ENCODE measurements around the gene FBLIM1. TPM values are rescaled to one million over a fixed set of nuclear protein-coding genes. Genes with fewer than 3 reads are reported as not detected.

Gene FBLIM1, protein sequence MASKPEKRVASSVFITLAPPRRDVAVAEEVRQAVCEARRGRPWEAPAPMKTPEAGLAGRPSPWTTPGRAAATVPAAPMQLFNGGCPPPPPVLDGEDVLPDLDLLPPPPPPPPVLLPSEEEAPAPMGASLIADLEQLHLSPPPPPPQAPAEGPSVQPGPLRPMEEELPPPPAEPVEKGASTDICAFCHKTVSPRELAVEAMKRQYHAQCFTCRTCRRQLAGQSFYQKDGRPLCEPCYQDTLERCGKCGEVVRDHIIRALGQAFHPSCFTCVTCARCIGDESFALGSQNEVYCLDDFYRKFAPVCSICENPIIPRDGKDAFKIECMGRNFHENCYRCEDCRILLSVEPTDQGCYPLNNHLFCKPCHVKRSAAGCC
- 117 and 156 TPM in 2 replicates for total RNA-seq (2014; rRNA removed; shearing (Covaris generic))

DNA sequence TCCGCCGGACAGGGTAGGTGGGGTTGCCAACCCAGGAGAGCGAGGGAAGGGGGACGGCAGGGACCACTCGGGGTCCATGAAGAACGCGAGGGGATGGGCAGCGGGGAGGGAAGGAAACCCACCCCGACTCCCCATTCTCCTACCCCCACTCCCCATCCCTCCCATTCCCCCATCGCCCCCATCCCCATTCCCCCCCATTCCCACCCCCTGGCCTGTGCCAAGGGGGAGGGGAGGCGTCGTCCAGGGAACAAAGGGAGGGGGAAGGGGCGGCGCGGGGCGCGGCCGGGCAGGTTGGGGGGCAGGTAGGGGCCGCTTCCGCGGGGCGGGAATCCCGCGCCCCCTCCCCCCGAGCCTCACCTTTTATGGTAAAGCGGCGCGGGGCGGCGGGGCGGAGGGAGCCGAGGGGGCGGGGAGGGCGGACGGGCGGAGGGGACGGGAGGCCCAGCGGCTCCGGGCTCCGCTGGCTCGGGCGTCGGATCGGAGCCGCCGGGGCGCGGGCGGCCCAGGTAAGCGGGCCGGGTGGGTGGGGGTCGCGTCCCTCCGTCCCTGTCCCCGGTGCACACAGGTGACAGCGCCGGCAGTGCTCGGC is at the start of gene FBLIM1:
FBLIM1 (plus strand) TSS at position 453 of the 589 bp plus-strand sequence. CDS start 6,189 bp downstream, outside the sequence.
- peak; percentile 36 for DNase-seq (ENCODE audit: low read depth)

DNA sequence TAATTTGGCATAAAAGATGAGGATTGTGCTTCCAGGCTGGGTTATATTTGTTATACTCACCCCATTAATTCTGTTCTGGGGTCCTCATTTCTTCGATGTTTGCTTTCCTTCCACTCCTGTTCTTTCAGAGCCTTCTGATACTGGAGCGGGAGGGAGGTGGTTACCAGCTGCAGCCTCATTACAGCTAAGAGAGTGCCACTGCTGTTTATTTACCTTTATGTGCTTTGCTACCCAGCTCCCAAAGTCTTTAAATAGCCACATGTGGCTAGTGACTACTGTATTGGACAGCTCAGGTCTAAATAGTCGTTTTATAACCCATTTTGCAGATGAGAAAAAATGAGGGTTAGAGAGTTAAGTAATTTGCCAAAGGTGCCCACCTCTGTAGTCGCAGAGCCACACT is 49.4 kb upstream of the FBLIM1 start:
- no peak for DNase-seq (ENCODE audit: low read depth)

DNA sequence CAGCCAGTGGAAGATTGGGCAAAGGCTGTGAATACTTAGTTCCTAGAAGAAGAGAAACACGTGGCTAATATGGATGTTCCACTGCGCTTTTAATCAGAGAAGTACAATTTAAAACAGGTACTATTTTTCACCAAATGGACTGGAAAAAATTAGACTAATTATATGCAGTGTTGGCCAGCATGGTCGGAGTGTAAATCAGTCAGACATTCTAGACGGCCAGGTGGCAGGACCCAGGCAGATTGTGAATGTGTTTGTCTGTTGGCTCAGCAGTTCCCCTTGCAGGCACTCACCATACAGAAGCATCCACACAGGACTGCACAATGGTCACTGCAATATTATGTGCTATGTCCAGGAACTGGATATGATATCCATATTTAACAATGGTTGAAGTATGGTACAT is 46.4 kb upstream of the FBLIM1 start:
- DNase-seq (ENCODE audit: low read depth), result no peak

DNA sequence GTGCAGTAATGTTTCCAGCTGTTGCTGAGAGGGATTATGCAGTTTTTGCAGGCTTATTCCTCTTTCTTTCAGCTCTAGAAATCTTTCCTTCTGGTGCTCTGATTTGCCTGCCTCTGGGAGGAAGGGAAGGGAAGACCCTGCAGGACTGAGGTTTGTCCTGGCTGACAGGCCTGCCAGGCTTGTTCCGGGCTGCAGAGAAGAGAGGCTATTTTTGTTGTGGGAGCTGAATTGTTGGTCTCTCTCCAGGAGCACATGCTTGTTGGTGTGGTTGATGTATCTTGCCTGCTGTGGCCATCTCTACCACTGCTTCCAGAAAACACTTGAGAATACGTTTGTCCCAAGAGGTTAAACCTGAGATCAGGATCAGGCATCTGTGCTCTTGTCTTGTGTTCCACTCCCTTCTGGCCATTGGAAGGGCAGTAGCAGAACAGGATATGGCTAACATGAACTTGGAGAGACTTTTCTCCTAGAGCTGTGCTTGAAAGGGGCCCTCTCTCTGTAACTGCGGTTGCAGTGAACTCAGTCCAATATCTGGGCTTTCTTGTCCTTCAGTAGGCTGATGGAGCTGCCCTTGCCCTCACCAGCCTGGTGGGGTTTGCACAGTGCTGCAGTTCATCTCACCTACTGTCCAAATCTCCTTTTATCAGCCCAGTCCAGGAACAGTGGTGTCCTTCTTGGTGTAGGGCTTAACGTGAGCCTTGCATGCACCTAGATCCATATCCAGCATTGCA is 44.0 kb upstream of the FBLIM1 start:
- no peak for DNase-seq (ENCODE audit: low read depth)

DNA sequence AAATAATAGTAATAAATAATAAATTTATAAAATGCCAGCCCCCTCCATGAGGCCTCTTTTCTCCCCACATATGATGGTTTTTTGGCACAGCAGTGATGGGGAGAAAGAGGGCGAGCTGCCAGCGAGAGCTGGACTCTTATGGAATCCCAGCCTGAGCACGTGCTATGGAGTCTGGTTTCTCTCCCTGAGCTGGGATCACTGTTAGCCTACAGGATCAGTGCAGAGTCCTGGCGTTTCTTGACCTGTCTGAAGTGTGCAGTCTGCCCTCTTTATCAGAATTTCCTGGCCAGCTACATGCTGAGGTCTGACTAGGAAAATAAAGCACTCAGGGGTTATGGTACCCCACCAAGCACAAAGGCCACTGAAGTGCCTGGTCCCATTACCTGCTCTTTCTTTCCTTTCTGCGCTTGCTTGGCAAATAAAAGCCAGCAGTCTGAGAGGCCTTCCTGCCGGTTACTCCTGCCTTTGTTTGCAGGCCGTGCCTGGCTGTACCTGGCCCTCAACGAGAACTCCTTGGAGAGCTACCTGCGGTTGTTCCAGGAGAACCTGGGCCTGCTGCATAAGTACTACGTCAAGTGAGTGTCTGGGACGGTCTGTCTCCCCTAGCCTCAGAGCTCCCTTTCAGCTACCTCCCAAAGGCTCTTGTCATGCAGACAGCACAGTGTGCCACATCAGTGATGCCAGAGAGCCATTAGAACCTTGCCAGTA is 41.0 kb upstream of the FBLIM1 start:
- no peak for DNase-seq (ENCODE audit: low read depth)

DNA sequence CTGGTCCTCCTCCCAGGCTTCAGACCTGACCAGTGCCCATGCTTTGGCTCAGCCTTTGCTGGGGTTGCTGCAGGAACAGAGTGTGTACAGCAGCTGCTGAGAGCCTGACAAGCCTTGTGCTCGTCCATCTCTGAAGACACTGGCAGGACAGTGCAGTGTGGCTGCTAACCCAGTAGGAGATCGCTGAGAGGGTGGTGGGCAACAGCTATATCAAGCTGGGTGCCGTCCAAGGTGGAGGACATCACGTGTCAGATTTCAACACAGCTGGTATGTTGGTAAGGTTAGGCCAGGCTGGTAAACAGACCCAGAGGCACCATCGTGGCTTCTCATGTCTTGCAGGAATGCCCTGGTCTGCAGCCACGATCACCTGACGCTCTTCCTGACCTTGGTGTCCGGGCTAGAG is 40.4 kb upstream of the FBLIM1 start:
- DNase-seq (ENCODE audit: low read depth), result no peak

DNA sequence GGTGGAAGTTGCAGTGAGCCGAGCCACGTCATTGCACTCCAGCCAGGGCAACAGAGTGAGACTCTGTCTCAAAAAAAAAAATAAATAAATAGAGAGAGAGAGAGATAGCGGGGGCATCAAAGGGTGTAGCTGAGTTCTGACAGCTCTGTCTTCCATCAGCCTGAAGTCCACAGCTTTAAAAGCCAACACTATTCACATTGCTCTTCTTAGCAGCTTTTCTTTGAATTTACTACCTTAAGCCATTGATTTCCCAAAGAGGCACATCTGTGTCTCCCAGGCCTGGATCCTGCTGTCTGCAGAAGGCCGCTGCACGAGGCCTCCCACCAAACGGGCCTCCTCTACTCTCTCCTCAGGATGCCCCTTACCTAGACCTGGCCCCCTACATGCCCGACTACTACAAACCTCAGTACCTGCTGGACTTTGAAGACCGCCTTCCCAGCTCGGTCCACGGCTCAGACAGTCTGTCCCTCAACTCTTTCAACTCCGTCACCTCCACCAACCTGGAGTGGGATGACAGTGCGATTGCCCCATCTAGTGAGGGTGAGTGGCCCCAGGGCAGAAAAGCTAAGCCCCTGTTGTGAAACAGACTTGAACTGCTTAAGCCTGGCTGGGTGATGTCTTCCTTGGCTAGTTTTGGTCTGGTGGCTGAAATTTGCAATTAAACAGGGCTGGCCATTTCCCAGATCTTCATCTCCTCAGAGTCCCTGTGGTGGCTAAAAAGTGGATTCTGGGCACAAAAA is 39.0 kb upstream of the FBLIM1 start:
- DNase-seq (ENCODE audit: low read depth), result no peak

DNA sequence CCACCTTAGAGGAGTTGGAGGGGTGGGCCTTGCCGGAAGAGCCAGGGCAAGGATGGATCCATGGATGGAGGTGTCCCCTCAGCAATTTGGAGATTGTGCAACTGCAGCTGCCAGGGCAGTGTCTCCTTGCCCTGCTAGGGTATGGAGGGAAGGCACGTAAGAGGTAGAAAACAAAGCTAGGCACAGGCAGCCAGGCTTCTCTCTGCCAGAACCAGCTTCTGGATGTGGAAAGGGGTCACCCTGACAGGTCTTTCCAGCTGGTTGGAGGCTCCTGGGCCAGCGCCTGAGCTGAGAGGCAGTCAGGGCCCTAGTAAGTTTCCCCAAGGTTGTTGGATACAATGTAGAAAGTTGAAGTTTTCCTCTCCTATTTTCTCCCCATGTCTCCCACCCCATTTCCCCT is 37.7 kb upstream of the FBLIM1 start:
- DNase-seq (ENCODE audit: low read depth), result no peak

DNA sequence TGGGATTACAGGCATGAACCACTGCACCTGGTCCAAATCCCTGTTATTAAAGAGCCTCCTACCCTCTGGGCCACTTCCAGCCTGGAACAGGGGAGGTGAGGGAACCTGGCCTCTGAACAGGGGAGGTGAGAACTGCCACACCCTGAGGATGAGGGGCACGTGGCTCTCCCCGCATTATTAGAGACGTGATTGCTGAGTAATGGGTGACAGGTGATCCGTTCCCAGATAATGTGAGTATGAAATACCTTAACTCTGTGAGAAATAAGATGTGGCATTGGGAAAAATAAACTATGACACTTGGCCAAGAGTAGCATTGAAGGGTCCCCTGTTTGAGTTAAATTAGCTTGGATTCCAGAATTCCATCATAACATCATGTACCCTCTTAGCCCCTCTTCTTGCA is 36.2 kb upstream of the FBLIM1 start:
- DNase-seq (ENCODE audit: low read depth), result no peak

DNA sequence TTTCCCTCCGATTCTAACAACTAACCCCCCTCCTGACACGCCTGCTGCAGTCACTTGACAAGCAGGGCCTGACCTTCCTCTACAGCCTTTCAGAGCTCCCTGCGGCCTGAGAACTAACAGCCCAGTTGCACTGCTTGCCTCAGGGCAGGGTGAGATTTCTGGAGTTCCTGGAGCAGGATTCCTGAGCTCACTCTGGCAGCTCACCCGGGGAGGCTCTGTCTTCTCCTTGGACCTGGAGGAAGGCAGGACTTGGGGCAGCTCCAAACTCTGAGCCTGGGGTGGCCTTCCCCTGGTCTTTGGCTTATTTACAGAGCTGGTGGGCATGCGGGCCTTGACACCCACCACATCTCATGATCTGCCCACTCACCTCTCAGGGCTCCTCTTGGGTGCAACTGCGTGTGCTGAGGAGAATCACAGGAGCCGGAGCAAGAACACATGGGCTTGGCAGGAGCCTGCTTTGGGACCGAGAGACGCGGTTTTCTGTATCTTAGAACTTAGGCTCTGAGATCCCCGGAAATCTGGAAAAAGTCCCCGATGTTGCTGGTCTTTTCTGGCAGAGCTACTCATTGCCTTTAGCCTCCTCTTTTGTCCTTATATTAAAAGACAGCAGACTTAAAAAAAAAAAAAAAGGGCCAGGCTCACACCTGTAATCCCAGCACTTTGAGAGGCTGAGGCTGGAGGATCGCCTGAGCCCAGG is 35.6 kb upstream of the FBLIM1 start:
- DNase-seq (ENCODE audit: low read depth), result no peak

DNA sequence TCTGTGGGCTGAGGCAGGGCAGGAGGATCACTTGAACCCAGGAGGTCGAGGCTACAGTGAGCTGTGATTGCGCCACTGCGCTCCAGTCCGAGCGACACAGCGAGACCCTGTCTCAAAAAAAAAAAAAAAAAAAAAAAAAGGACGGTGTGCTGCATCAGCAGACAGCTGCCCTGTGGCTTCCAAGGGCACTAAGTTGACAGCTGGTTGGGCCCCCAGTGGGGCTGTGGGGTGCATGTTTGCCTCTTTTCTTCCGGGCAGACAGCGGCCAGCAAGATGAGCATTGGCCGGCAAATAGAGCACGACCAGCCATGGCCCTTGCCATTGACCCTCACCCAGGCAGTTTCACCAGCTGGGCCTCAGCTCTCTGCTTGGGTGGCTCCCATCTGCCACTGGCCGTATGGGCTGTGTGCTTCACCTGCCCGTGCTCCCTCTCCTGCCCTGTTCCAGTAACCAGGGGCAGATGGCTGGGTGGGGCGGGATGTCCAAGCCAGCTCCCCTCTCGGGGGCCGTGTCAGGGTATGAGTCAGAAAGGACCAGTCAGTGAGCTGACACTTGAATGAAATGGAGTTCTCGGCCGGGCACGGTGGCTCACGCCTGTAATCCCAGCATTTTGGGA is 34.9 kb upstream of the FBLIM1 start:
- DNase-seq (ENCODE audit: low read depth), result no peak

DNA sequence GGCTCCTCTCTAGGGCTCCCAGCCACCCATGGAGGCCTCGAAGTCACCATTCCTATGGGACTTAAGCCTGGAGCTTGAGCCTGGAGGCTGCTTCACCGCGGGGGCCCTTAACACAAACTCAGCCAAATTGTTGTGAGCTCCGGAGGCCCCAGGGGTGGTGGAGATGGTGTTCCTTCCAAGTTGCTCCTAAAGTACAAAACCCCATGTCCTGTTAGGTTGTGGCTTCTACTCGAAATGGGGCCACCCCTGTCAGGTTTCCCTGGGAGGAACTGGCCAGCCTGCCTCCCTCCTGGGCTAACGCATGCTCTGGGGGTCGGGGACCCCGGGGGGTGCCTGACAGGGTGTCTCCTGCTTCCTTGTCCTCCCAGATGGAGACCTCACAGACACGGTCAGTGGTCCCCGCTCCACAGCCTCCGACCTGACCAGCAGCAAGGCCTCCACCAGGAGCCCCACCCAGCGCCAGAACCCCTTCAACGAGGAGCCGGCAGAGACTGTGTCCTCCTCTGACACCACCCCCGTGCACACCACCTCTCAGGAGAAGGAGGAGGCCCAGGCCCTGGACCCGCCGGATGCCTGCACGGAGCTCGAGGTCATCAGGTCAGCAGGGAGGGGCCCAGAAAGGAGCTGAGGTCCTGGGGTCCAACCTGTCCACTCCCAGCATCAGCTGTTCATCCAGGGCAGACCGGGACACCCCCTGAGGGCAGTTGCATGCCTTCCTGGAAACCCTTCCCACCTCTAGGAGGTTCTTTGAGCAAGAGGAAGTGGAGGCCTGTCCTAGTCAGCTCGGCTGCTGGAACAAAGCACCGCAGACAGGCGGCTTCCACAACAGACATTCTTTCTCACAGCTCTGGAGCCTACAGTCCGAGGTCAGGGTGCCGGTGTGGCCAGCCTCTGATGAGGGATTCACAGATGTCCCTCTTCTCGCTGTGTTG is 33.4 kb upstream of the FBLIM1 start:
- DNase-seq (ENCODE audit: low read depth), result no peak

DNA sequence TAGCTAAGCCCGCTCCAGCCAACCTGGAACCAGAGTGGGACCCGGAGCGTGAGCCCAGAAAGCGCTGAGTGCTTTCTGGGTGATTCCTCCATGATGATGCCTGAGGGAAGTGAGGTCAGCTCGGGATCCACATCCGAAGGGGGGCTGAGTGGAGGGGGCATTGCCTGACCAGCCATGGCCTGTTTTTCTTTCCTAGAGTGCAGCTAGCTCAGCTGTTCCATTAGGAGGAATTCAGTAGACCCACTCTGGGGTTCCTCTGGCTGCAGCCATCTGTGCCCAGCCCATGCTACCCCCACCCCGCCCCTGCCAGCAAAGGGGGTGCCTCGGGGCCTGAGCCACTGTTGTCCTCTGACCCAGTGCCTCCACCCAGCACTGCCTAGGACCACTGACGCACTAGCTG is 32.1 kb upstream of the FBLIM1 start:
- DNase-seq (ENCODE audit: low read depth), result no peak

DNA sequence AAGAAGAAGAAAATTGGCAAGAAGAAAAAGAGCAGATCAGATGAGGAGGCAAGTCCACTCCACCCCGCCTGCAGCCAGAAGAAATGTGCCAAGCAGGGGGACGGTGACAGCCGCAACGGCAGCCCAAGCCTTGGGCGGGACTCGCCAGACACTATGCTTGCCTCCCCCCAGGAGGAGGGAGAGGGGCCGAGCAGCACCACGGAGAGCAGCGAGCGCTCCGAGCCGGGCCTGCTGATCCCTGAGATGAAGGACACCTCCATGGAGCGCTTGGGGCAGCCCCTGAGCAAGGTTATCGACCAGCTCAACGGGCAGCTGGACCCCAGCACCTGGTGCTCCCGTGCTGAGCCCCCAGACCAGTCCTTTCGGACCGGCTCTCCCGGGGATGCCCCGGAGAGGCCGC is 31.6 kb upstream of the FBLIM1 start:
- no peak for DNase-seq (ENCODE audit: low read depth)

DNA sequence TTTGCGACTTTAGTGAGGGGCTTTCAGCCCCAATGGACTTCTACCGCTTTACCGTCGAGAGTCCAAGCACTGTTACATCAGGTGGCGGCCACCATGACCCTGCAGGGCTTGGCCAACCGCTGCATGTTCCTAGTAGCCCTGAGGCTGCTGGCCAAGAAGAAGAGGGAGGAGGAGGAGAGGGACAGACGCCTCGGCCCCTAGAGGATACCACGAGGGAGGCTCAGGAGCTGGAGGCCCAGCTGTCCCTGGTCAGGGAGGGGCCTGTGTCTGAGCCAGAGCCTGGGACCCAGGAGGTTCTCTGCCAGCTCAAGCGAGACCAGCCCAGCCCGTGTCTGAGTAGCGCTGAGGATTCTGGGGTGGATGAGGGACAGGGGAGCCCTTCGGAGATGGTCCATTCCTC is 31.2 kb upstream of the FBLIM1 start:
- DNase-seq (ENCODE audit: low read depth), result no peak

DNA sequence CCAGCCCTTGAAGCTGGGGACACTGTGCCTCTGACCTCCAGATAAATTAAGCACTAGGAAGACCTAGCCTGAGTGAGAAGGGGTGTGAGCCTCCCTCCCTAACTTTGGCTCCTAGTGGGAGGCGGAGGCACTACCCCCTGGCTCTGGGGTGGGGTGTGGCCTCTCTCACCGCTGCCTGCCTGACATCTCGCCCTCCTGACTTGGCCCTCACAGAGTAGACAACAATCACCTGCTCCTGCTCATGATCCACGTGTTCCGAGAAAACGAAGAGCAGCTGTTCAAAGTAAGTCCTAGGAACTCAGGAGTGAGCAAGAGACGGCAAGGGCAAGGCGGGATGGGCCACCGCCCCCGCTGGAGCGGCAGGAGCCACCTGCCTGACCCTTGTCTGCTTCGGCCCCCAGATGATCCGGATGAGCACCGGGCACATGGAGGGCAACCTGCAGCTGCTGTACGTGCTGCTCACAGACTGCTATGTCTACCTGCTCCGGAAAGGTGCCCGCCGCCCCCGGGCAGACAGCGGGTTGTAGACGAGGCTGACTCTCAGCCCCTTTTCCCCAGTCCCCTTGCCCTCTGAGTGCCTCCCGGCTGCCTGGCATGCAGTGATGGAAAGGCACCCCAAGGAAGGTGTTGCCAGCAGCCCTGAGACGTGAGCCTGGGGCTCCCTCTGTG is 30.6 kb upstream of the FBLIM1 start:
- no peak for DNase-seq (ENCODE audit: low read depth)

DNA sequence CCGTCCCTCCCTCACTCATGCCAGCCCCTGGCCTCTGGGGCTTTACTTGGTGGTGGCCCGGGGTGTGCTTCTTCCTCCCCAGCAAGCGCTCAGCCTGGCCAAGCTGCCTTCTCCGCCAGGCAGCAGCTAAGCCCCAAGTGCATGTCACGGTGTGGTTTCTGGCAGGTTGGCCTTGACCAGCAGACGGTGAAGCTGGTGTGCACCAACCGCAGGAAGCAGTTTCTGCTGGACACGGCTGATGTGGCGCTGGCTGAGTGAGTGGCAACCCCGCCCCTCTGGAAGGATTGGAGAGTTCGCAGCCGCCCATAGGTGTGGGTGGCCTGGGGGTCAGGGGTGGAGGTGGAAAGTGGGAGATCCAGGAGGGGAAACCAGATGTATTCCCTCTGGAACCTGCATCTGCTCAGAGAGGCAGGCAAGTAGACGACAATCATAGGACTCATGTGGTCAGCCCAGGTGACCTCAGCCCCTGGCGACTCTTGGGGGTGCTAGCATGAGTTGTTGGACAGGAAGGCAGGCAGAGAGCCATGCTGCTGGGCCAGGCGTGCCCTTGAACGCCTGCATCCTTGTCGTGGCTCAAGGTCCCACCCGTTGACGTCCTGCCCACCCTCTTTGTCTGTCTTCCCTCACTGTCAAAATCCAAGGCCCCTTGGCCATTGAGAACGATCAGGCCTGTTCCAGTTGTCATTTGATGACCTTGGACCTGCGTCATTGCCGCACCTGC is 29.5 kb upstream of the FBLIM1 start:
- no peak for DNase-seq (ENCODE audit: low read depth)

DNA sequence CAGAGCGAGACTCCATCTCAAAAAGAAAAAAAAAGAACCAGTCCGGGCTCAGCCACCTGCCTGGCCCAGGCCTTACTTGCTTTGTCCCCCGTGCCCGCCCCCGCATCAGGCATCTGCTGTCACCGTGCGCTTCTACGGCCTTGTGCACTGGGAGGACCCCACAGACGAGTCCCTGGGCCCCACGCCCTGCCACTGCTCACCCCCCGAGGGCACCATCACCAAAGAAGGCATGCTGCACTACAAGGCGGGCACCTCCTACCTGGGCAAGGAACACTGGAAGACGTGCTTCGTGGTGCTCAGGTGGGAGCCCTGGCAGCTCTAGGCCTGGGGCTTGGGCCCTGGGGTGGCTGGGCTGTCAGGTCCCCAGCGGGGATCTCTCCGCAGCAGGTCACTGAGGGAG is 28.2 kb upstream of the FBLIM1 start:
- no peak for DNase-seq (ENCODE audit: low read depth)

Measured in M059J (cell line).